ENCODE measurements around the gene BRD9.
"Not testable (repeated sequence)": the region's sequence is repeated elsewhere in the genome, so short reads cannot be mapped to it uniquely, and the experiment has no call there.

- TF ChIP-seq CTCF (optimal IDR thresholded peaks at IDR 0.05 in 1 of 3, IDR thresholded peaks at IDR 0.05 in 1 of 3, conservative IDR thresholded peaks at IDR 0.05 in 1 of 3; ENCODE audit: extremely low read depth in 1 of 3, insufficient read depth in 2 of 3, low read length in 3 of 3); EZH2 (IDR thresholded peaks at IDR 0.05; ENCODE audit: low read length): not testable (repeated sequence)
Measured at GRCh38 chr5:837621-838121, 54.9 kb downstream of the BRD9 start.
